Panc1 (cell line): ENCODE measurements around the gene RPAP2. TPM values are rescaled to one million over a fixed set of nuclear protein-coding genes. Genes with fewer than 3 reads are reported as not detected.
"Not testable (repeated sequence)": the region's sequence is repeated elsewhere in the genome, so short reads cannot be mapped to it uniquely, and the experiment has no call there.

ENCODE experiments used
- ATAC-seq: fragments of 200-7000 bp; cut with Tn5 transposase; 2 replicates; pipeline ENCODE4 v1.9.1; 2020; ENCODE audit warnings: mild to moderate bottlenecking, moderate library complexity
- BruUV-seq: library from RNA; stranded (reverse); fragments of 400-500 nt; replicated peaks from 2 replicates; lab custom pipeline; 2021; lab: Mats Ljungman, UMichigan
- CTCF ChIA-PET: fragments of 300-600 bp; sonication (Branson Sonifier 250); formaldehyde crosslinking; loops from one replicate; lab custom pipeline; 2022; ENCODE audit warnings: antibody characterized with exemption; lab: Charles Lee
- POLR2A ChIA-PET: fragments of 300-600 bp; sonication (Branson Sonifier 250); formaldehyde crosslinking; loops from one replicate; lab custom pipeline; 2022; ENCODE audit warnings: antibody characterized with exemption; lab: Charles Lee
- DNase-seq: peaks from one replicate; pipeline ENCODE4 v3.0.0-alpha.2; 2010; ENCODE audit warnings: low read depth, low spot score
- H3K27ac ChIP-seq: 2 replicates; pipeline ENCODE4 v1.5.1; 2011; ENCODE audit warnings: mild to moderate bottlenecking, low read length, inconsistent platforms
- H3K27me3 ChIP-seq: fragments of 200-500 bp; sonication (Bioruptor generic); 2 replicates; pipeline ENCODE4 v1.6.0; 2014; ENCODE audit warnings: low read length, inconsistent platforms; ENCODE audit not compliant: control insufficient read depth, insufficient read depth
- H3K36me3 ChIP-seq: fragments of 200-500 bp; sonication (Bioruptor generic); 2 replicates; pipeline ENCODE4 v1.5.1; 2014; ENCODE audit warnings: inconsistent platforms, mild to moderate bottlenecking, low read length, moderate library complexity; ENCODE audit not compliant: control insufficient read depth, insufficient read depth
- H3K4me1 ChIP-seq: 2 replicates; pipeline ENCODE4 v1.5.1; 2011; ENCODE audit warnings: inconsistent platforms, mild to moderate bottlenecking, low read length, moderate library complexity; ENCODE audit not compliant: control insufficient read depth, insufficient read depth
- H3K4me3 ChIP-seq, 2 experiments: 2 replicates each; pipeline ENCODE4 v1.5.1; 2011 to 2012; ENCODE audit warnings: low read depth in 2 of 2, low read length in 2 of 2, mild to moderate bottlenecking in 2 of 2, inconsistent platforms in 1 of 2, moderate library complexity in 1 of 2
- H3K9me3 ChIP-seq: fragments of 200-500 bp; sonication (Bioruptor generic); 2 replicates; pipeline ENCODE4 v1.5.1; 2014; ENCODE audit warnings: low read depth, mild to moderate bottlenecking, inconsistent platforms, low read length, moderate library complexity; ENCODE audit not compliant: control insufficient read depth, insufficient read depth
- CTCF ChIP-seq: fragments of 450-650 bp; IDR thresholded peaks from 2 replicates; pipeline ENCODE4 v1.5.1; 2017; ENCODE audit warnings: mild to moderate bottlenecking
- POLR2AphosphoS5 ChIP-seq: IDR thresholded peaks from 2 replicates; pipeline ENCODE4 v1.6.1; 2012; ENCODE audit warnings: mild to moderate bottlenecking, low read depth, low read length, moderate library complexity
- SIN3A ChIP-seq: IDR thresholded peaks from 2 replicates; pipeline ENCODE4 v1.6.1; 2012; ENCODE audit warnings: low read depth, mild to moderate bottlenecking, low read length, moderate library complexity, borderline replicate concordance; ENCODE audit not compliant: insufficient read depth
- TCF7L2 ChIP-seq: IDR thresholded peaks from 2 replicates; pipeline ENCODE4 v1.6.1; 2011; ENCODE audit warnings: mild to moderate bottlenecking, low read depth, low read length, inconsistent platforms
- in situ Hi-C: cut with HindIII; loops from 2 replicates; pipeline ENCODE4 v1.10.0; 2016; ENCODE audit warnings: low sequenced_read_pairs, low pct_unique_long_range_greater_than_20kb
- intact Hi-C: fragments of 100-400 bp; cut with micrococcal nuclease; formaldehyde crosslinking; loops from one replicate; pipeline ENCODE4 v1.10.0; 2022; ENCODE audit not compliant: unreplicated experiment
- total RNA-seq: library from RNA; stranded (reverse); gene quantifications from one replicate; pipeline ENCODE4 v1.2.1, GENCODE V29; 2021; ENCODE audit not compliant: unreplicated experiment
- TF ChIP-seq, protein P1 (sequence below), 2 experiments: IDR thresholded peaks; 2 replicates each; pipeline ENCODE4 v1.6.1; 2011 to 2012; ENCODE audit warnings: low read depth in 2 of 2, control low read depth in 1 of 2, low read length in 1 of 2, mild to moderate bottlenecking in 1 of 2, moderate library complexity in 1 of 2; ENCODE audit not compliant: insufficient read depth in 1 of 2

Gene RPAP2
- total RNA-seq, 1 experiment from 2014 or later: 16.3 TPM

DNA sequence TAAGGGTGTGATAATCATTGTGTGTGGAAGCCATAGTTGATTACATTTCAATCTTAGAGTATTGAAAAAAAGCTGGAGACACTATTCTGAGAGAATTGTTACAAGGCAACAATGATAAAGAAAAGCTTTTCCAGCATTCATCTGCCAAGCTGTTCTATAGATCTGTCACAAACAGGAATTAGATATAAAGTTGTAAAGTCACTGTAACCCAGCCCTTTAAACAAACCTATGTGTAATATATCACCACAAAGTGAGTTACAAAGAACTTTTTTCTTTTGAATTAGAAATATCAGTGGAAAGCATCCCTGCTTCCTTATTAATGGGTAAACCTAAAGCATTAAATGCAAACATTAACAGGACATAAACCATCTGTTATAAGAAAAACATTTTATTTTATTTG is 55.4 kb downstream of the RPAP2 start:
- H3K27ac ChIP-seq: no peak overlapping the region
- H3K36me3 ChIP-seq: no peaks in the 10 kb centered on the region
- H3K4me1 ChIP-seq: no peaks in the 10 kb centered on the region
- ChIA-PET POLR2A (no interaction called here), CTCF (no interaction called here)
- BruUV-seq: no TSS peak
- intact Hi-C loops: no loop called here
- H3K27me3 ChIP-seq: no peaks in the 10 kb centered on the region
- H3K9me3 ChIP-seq: no peaks in the 10 kb centered on the region
- no peak for TF ChIP-seq POLR2AphosphoS5
- no peak for TF ChIP-seq TCF7L2
- TF ChIP-seq SIN3A: no peak
- TF ChIP-seq, protein P1, sequence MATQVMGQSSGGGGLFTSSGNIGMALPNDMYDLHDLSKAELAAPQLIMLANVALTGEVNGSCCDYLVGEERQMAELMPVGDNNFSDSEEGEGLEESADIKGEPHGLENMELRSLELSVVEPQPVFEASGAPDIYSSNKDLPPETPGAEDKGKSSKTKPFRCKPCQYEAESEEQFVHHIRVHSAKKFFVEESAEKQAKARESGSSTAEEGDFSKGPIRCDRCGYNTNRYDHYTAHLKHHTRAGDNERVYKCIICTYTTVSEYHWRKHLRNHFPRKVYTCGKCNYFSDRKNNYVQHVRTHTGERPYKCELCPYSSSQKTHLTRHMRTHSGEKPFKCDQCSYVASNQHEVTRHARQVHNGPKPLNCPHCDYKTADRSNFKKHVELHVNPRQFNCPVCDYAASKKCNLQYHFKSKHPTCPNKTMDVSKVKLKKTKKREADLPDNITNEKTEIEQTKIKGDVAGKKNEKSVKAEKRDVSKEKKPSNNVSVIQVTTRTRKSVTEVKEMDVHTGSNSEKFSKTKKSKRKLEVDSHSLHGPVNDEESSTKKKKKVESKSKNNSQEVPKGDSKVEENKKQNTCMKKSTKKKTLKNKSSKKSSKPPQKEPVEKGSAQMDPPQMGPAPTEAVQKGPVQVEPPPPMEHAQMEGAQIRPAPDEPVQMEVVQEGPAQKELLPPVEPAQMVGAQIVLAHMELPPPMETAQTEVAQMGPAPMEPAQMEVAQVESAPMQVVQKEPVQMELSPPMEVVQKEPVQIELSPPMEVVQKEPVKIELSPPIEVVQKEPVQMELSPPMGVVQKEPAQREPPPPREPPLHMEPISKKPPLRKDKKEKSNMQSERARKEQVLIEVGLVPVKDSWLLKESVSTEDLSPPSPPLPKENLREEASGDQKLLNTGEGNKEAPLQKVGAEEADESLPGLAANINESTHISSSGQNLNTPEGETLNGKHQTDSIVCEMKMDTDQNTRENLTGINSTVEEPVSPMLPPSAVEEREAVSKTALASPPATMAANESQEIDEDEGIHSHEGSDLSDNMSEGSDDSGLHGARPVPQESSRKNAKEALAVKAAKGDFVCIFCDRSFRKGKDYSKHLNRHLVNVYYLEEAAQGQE (IDR thresholded peaks at IDR 0.05; ENCODE audit: insufficient read depth in 1 of 2, low read depth in 2 of 2, low read length in 1 of 2): no peak
- TF ChIP-seq CTCF: no peak
- H3K4me3 ChIP-seq: no peak overlapping the region
- ATAC-seq (no peak), DNase-seq (no peak)
- in situ Hi-C loops: no loop called here

DNA sequence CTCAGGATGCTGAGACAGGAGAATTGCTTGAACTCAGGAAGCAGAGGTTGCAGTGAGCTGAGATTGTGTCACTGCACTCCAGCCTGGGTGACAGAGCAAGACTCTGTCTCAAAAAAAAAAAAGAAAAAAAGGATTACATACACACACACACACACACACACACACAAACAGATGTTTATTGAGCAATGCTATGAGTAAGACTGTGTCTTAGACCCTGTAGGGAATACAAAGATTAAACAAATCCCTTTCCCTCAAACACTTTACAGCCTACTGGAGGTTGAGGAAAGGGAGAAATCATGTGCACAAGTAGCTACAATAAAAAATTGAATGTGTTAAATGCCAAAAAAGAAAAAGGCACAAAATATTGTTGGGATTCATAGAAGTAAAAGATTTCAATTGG is 58.1 kb downstream of the RPAP2 start:
- Histone ChIP-seq H3K27me3 (no peaks in the 10 kb centered on the region), H3K36me3 (no peaks in the 10 kb centered on the region; the same call in 1 of the 2 replicates), H3K4me1 (no peaks in the 10 kb centered on the region), H3K9me3 (no peaks in the 10 kb centered on the region), H3K27ac (no peak overlapping the region), H3K4me3 (no peak overlapping the region)
- ATAC-seq: no peak
- DNase-seq: no peak
- in situ Hi-C loops: no loop called here
- CTCF ChIA-PET: no interaction called here
- POLR2A ChIA-PET: no interaction called here
- intact Hi-C loops: no loop called here
- TF ChIP-seq, protein P1 (IDR thresholded peaks at IDR 0.05; ENCODE audit: insufficient read depth in 1 of 2, low read depth in 2 of 2, low read length in 1 of 2): no peak
- no peak for TF ChIP-seq POLR2AphosphoS5
- BruUV-seq: no TSS peak

GRCh38 chr1:92359382-92359781 is 60.5 kb downstream of the RPAP2 start:
- H3K4me3 ChIP-seq, BruUV-seq, DNase-seq, in situ Hi-C loops, POLR2A ChIA-PET, H3K36me3 ChIP-seq, intact Hi-C loops, H3K9me3 ChIP-seq, H3K27me3 ChIP-seq, CTCF ChIA-PET, ATAC-seq, H3K27ac ChIP-seq, H3K4me1 ChIP-seq: not testable (repeated sequence)
